ENCODE measurements around the gene PHRF1.
A peak's percentile ranks its signal among the peaks of the same experiment; 100 is the strongest.
"Not testable (repeated sequence)": the region's sequence is repeated elsewhere in the genome, so short reads cannot be mapped to it uniquely, and the experiment has no call there.

The PHRF1 gene

GRCh38 chr11:635945-636510 lies 59.8 kb downstream of the PHRF1 start:
- DNase-seq (ENCODE audit: low spot score) = no peak

GRCh38 chr11:636511-637332 lies 60.5 kb downstream of the PHRF1 start, which contains the start of gene DRD4:
Gene DRD4, plus strand, starts transcription at chr11:637269. Its CDS starts 36 bp downstream, at chr11:637305.
- DNase-seq (ENCODE audit: low spot score) = peak; percentile 70

- no peak for DNase-seq (ENCODE audit: low spot score)
Observed at GRCh38 chr11:637333-637592, 61.0 kb downstream of the PHRF1 start.

GRCh38 chr11:637593-638521 lies 61.6 kb downstream of the PHRF1 start:
- no peak for DNase-seq (ENCODE audit: low spot score)

GRCh38 chr11:638631-639331 lies 62.5 kb downstream of the PHRF1 start:
- no peak for DNase-seq (ENCODE audit: low spot score)

GRCh38 chr11:639332-639955 lies 63.2 kb downstream of the PHRF1 start:
- no peak for DNase-seq (ENCODE audit: low spot score)

- no peak for DNase-seq (ENCODE audit: low spot score)
Observed at GRCh38 chr11:640021-640706, 63.9 kb downstream of the PHRF1 start.

GRCh38 chr11:641806-642370 lies 65.6 kb downstream of the PHRF1 start:
- DNase-seq (ENCODE audit: low spot score) = no peak

- DNase-seq (ENCODE audit: low spot score) = no peak
Observed at GRCh38 chr11:643366-643765, 67.1 kb downstream of the PHRF1 start.

- peak; percentile 5 for DNase-seq (ENCODE audit: low spot score)
Observed at GRCh38 chr11:643849-644738, 67.8 kb downstream of the PHRF1 start.

- peak; percentile 17 for DNase-seq (ENCODE audit: low spot score)
Observed at GRCh38 chr11:645536-645935, 69.3 kb downstream of the PHRF1 start.

- peak; percentile 5 for DNase-seq (ENCODE audit: low spot score)
Observed at GRCh38 chr11:646214-646613, 69.9 kb downstream of the PHRF1 start.

GRCh38 chr11:647672-648158 lies 71.4 kb downstream of the PHRF1 start:
- not testable (repeated sequence) for DNase-seq (ENCODE audit: low spot score)

- DNase-seq (ENCODE audit: low spot score) = no peak
Observed at GRCh38 chr11:650482-650881, 74.2 kb downstream of the PHRF1 start.

GRCh38 chr11:653136-653535 lies 76.9 kb downstream of the PHRF1 start:
- not testable (repeated sequence) for DNase-seq (ENCODE audit: low spot score)

- DNase-seq (ENCODE audit: low spot score) = no peak
Observed at GRCh38 chr11:653837-654236, 77.6 kb downstream of the PHRF1 start.

GRCh38 chr11:654444-654843 lies 78.2 kb downstream of the PHRF1 start:
- DNase-seq (ENCODE audit: low spot score) = not testable (repeated sequence)

- no peak for DNase-seq (ENCODE audit: low spot score)
Observed at GRCh38 chr11:655036-655726, 78.9 kb downstream of the PHRF1 start.

GRCh38 chr11:656426-656825 lies 80.2 kb downstream of the PHRF1 start:
- peak; percentile 3 for DNase-seq (ENCODE audit: low spot score)
